ENCODE data around the gene PADI2.

DNA sequence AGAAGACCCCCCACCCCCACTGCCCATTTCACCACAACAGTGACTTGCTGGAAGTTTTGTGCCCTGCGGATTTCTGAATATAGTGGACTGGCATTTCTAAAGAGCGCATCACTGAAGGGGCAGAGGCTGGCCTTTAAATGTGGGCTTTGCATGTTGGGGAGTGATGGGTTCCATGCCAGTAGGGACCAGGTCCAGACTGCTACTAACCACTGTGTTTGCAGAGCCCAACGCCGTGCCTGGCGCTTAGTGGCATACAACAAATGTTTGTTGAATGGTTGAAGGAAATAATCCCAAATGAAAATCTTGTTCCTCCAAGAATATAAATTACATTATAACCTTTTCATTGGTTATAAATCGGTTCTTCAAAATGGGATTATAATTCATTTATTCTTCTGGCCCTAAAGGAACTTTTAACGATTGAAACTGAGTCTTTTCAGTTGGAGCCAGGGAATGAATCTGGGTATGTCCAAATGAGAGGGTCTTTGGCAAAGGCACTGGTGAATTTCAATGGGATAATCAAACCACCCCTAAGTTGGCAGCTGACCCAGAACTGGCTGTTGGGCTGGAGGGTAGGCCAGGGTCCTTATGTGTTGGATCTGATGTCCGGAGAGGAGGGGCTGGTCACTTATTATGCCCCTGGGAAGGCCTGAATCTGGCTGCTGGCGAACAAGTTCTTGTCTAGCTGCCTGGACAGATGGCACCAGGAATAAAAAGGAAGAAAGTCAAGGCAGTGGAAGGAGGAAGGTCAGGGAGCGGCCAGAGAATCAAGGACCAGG lies 51.6 kb downstream of the PADI2 start:
- TF ChIP-seq, protein P1, sequence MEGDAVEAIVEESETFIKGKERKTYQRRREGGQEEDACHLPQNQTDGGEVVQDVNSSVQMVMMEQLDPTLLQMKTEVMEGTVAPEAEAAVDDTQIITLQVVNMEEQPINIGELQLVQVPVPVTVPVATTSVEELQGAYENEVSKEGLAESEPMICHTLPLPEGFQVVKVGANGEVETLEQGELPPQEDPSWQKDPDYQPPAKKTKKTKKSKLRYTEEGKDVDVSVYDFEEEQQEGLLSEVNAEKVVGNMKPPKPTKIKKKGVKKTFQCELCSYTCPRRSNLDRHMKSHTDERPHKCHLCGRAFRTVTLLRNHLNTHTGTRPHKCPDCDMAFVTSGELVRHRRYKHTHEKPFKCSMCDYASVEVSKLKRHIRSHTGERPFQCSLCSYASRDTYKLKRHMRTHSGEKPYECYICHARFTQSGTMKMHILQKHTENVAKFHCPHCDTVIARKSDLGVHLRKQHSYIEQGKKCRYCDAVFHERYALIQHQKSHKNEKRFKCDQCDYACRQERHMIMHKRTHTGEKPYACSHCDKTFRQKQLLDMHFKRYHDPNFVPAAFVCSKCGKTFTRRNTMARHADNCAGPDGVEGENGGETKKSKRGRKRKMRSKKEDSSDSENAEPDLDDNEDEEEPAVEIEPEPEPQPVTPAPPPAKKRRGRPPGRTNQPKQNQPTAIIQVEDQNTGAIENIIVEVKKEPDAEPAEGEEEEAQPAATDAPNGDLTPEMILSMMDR (conservative IDR thresholded peaks at IDR 0.05; ENCODE audit: low read depth in 2 of 2) = no peak
- no peak for TF ChIP-seq POLR2AphosphoS5 (IDR thresholded peaks at IDR 0.05; ENCODE audit: low read depth)
- no peak for TF ChIP-seq EZH2 (IDR thresholded peaks at IDR 0.05; ENCODE audit: low read depth, unreplicated experiment)
- no peak for TF ChIP-seq CREB1 (CRISPR knock-in tag; IDR thresholded peaks at IDR 0.05; ENCODE audit: low read depth)
- no peak for TF ChIP-seq EZH2phosphoT487 (IDR thresholded peaks at IDR 0.05; ENCODE audit: unreplicated experiment)
- no peak for TF ChIP-seq STAT1 (IDR thresholded peaks at IDR 0.05; ENCODE audit: unreplicated experiment)
- no peak for TF ChIP-seq NANOG (IDR thresholded peaks at IDR 0.05; ENCODE audit: borderline replicate concordance)
- TF ChIP-seq, protein P2, sequence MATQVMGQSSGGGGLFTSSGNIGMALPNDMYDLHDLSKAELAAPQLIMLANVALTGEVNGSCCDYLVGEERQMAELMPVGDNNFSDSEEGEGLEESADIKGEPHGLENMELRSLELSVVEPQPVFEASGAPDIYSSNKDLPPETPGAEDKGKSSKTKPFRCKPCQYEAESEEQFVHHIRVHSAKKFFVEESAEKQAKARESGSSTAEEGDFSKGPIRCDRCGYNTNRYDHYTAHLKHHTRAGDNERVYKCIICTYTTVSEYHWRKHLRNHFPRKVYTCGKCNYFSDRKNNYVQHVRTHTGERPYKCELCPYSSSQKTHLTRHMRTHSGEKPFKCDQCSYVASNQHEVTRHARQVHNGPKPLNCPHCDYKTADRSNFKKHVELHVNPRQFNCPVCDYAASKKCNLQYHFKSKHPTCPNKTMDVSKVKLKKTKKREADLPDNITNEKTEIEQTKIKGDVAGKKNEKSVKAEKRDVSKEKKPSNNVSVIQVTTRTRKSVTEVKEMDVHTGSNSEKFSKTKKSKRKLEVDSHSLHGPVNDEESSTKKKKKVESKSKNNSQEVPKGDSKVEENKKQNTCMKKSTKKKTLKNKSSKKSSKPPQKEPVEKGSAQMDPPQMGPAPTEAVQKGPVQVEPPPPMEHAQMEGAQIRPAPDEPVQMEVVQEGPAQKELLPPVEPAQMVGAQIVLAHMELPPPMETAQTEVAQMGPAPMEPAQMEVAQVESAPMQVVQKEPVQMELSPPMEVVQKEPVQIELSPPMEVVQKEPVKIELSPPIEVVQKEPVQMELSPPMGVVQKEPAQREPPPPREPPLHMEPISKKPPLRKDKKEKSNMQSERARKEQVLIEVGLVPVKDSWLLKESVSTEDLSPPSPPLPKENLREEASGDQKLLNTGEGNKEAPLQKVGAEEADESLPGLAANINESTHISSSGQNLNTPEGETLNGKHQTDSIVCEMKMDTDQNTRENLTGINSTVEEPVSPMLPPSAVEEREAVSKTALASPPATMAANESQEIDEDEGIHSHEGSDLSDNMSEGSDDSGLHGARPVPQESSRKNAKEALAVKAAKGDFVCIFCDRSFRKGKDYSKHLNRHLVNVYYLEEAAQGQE (IDR thresholded peaks at IDR 0.05; ENCODE audit: unreplicated experiment) = no peak
- TF ChIP-seq JUNB (IDR thresholded peaks at IDR 0.05; ENCODE audit: unreplicated experiment) = no peak
- TF ChIP-seq ZNF331 (CRISPR knock-in tag; IDR thresholded peaks at IDR 0.05; ENCODE audit: low read depth) = no peak
- TF ChIP-seq ZNF114 (CRISPR knock-in tag; IDR thresholded peaks at IDR 0.05) = no peak
